Measurements from ENCODE around the gene SLC44A2. TPM values are rescaled to one million over a fixed set of nuclear protein-coding genes. Genes with fewer than 3 reads are reported as not detected.

SLC44A2 gene
- total RNA-seq, 1 experiment from 2014 or later, result 31.5 TPM

- in situ Hi-C loops (cut with HindIII; ENCODE audit: low pct_unique_long_range_greater_than_20kb, low sequenced_read_pairs), result no loop called here
Measured at GRCh38 chr19:10587839-10588150, 37.6 kb upstream of the SLC44A2 start.

GRCh38 chr19:10593148-10593547, 32.2 kb upstream of the SLC44A2 start:
- H3K4me1 ChIP-seq (ENCODE audit: control insufficient read depth, insufficient read depth, low read length), result no peaks in the 10 kb centered on the region
- no peaks in the 10 kb centered on the region for H3K27me3 ChIP-seq (ENCODE audit: control insufficient read depth, insufficient read depth, low read length)
- BruUV-seq (replicated peaks), result no TSS peak
- DNase-seq (ENCODE audit: low read depth, low spot score), result no peak
- in situ Hi-C loops (cut with HindIII; ENCODE audit: low pct_unique_long_range_greater_than_20kb, low sequenced_read_pairs), result no loop called here
- no peaks in the 10 kb centered on the region for H3K9me3 ChIP-seq (ENCODE audit: control insufficient read depth, insufficient read depth, low read depth, low read length)
- intact Hi-C loops (cut with micrococcal nuclease; ENCODE audit: unreplicated experiment), result no loop called here
- ChIA-PET CTCF (no interaction called here), POLR2A (no interaction called here)
- TF ChIP-seq, protein P1, sequence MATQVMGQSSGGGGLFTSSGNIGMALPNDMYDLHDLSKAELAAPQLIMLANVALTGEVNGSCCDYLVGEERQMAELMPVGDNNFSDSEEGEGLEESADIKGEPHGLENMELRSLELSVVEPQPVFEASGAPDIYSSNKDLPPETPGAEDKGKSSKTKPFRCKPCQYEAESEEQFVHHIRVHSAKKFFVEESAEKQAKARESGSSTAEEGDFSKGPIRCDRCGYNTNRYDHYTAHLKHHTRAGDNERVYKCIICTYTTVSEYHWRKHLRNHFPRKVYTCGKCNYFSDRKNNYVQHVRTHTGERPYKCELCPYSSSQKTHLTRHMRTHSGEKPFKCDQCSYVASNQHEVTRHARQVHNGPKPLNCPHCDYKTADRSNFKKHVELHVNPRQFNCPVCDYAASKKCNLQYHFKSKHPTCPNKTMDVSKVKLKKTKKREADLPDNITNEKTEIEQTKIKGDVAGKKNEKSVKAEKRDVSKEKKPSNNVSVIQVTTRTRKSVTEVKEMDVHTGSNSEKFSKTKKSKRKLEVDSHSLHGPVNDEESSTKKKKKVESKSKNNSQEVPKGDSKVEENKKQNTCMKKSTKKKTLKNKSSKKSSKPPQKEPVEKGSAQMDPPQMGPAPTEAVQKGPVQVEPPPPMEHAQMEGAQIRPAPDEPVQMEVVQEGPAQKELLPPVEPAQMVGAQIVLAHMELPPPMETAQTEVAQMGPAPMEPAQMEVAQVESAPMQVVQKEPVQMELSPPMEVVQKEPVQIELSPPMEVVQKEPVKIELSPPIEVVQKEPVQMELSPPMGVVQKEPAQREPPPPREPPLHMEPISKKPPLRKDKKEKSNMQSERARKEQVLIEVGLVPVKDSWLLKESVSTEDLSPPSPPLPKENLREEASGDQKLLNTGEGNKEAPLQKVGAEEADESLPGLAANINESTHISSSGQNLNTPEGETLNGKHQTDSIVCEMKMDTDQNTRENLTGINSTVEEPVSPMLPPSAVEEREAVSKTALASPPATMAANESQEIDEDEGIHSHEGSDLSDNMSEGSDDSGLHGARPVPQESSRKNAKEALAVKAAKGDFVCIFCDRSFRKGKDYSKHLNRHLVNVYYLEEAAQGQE (IDR thresholded peaks at IDR 0.05; ENCODE audit: insufficient read depth in 1 of 2, low read depth in 2 of 2, low read length in 1 of 2), result no peak
- H3K36me3 ChIP-seq (ENCODE audit: control insufficient read depth, insufficient read depth, low read length), result no peaks in the 10 kb centered on the region
- H3K4me3 ChIP-seq (ENCODE audit: low read depth in 2 of 2, low read length in 2 of 2), result no peak overlapping the region
- H3K27ac ChIP-seq (ENCODE audit: low read length), result no peak overlapping the region
- ATAC-seq, result no peak

More at GRCh38 chr19:10587839-10588150, 37.6 kb upstream of the SLC44A2 start:
- ATAC-seq (no peak), DNase-seq (ENCODE audit: low read depth, low spot score) (no peak)
- CTCF ChIA-PET, result no interaction called here
- Histone ChIP-seq H3K9me3 (ENCODE audit: control insufficient read depth, insufficient read depth, low read depth, low read length) (no peaks in the 10 kb centered on the region), H3K36me3 (ENCODE audit: control insufficient read depth, insufficient read depth, low read length) (no peaks in the 10 kb centered on the region; the same call in 1 of the 2 replicates), H3K27me3 (ENCODE audit: control insufficient read depth, insufficient read depth, low read length) (no peaks in the 10 kb centered on the region), H3K4me3 (ENCODE audit: low read depth in 2 of 2, low read length in 2 of 2) (no peak overlapping the region), H3K4me1 (ENCODE audit: control insufficient read depth, insufficient read depth, low read length) (no peaks in the 10 kb centered on the region), H3K27ac (ENCODE audit: low read length) (no peak overlapping the region)
- POLR2A ChIA-PET, result no interaction called here
- intact Hi-C loops (cut with micrococcal nuclease; ENCODE audit: unreplicated experiment), result no loop called here
- TF ChIP-seq POLR2AphosphoS5 (IDR thresholded peaks at IDR 0.05; ENCODE audit: low read depth, low read length), result no peak
- TF ChIP-seq, protein P1 (IDR thresholded peaks at IDR 0.05; ENCODE audit: insufficient read depth in 1 of 2, low read depth in 2 of 2, low read length in 1 of 2), result no peak
- TF ChIP-seq TCF7L2 (IDR thresholded peaks at IDR 0.05; ENCODE audit: low read depth, low read length), result no peak
- no peak for TF ChIP-seq SIN3A (IDR thresholded peaks at IDR 0.05; ENCODE audit: borderline replicate concordance, insufficient read depth, low read depth, low read length)
- TF ChIP-seq CTCF (IDR thresholded peaks at IDR 0.05), result no peak
- BruUV-seq (replicated peaks), result no TSS peak
